Measurements from ENCODE around the gene DOCK3. TPM values are rescaled to one million over a fixed set of nuclear protein-coding genes. Genes with fewer than 3 reads are reported as not detected.
A peak's percentile ranks its signal among the peaks of the same experiment; 100 is the strongest.
"Not testable (repeated sequence)": the region's sequence is repeated elsewhere in the genome, so short reads cannot be mapped to it uniquely, and the experiment has no call there.

DOCK3 gene
- total and polyA plus RNA-seq, 2 donors: 0.66 to 1.7 TPM

DNA sequence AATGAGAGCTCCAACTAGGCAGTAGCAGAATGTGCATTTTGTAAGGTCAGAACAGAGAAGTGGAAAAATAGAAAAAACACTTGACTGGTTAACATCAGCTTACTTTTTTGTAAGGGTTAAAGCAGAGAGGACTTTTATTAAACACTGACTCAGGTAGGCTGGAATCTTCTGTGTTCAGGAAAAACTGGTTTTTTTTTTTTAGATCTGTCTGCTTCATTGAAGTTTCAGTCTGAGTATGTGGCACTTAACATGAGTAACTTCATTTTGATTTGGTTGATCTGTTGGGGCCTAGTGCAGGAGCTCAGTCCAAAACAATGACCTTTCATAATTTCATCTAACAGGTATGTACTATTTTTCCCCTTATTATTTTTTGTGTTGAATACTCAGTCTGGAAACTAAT lies 141.1 kb downstream of the DOCK3 start:
- Histone ChIP-seq H3K4me1 (ENCODE audit: insufficient read depth) (no peaks in the 10 kb centered on the region), H3K36me3 (ENCODE audit: insufficient read depth) (no peaks in the 10 kb centered on the region), H3K27ac (ENCODE audit: low read depth) (no peak overlapping the region), H3K4me3 (ENCODE audit: low read depth, low read length) (no peak overlapping the region)
- peak; percentile 18 for DNase-seq (ENCODE audit: extremely low spot score)

DNA sequence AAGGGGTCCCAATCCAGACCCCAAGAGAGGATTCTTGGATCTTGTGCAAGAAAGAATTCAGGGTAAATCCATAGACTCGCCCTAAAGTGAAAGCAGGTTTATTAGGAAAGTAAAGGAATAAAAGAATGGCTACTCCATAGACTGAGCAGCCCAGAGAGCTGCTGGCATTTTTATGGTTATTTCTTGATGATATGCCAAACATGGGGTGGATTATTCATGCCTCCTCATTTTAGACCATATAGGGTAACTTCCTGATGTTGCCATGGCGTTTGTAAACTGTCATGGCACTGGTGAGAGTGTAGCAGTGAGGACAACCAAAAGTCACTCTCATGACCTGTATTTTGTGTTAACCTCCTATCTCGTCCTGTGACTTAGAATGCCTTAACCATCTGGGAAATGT lies 142.2 kb downstream of the DOCK3 start:
- no peak for DNase-seq (ENCODE audit: extremely low spot score)
- H3K27ac ChIP-seq (ENCODE audit: low read depth): no peak overlapping the region
- no peaks in the 10 kb centered on the region for H3K36me3 ChIP-seq (ENCODE audit: insufficient read depth)
- 38% methylated on average over 3 of the region's 3 CpGs for WGBS
- H3K4me3 ChIP-seq (ENCODE audit: low read depth, low read length): no peak overlapping the region
- H3K4me1 ChIP-seq (ENCODE audit: insufficient read depth): no peaks in the 10 kb centered on the region

DNA sequence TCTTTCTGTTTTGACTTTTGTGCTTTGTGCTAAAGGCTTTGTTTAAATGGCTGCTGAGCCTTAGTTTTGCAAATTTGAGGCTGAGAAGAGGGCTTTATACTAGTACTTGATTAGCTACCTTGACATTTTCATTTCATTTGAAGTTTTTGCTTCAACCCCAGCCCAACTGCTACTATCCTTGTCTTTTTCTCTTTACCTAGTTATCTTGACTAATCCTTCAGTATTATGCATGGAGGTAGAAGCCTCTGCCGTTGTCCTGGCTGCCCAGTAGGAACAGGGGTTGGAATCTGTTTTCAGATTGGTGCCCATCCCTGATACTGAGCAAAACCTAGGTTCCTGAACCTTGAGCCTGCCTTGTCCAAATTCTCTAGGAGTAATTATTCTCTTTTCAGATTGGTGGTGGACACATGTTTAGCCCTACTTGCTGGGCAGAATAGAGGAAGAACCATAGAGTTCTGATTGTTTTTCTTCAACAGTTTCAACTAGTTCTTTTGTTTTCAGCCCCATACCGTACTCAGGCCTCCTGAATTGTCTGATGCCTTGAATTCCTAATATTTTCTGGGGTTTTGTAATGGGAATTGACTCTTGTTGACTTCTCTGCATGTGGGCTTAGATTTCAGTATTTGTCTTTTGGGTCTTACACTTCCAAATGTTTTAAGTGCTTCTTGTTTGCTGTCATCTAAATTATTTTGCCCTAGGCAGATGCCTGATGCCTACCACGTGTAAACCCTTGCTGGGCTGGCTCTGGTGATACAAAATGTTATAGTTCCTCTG lies 143.2 kb downstream of the DOCK3 start:
- Histone ChIP-seq H3K4me3 (ENCODE audit: low read depth, low read length) (no peak overlapping the region), H3K27ac (ENCODE audit: low read depth) (no peak overlapping the region), H3K36me3 (ENCODE audit: insufficient read depth) (no peaks in the 10 kb centered on the region), H3K4me1 (ENCODE audit: insufficient read depth) (no peaks in the 10 kb centered on the region)
- DNase-seq (ENCODE audit: extremely low spot score): no peak
- 36% methylated on average over 3 of the region's 3 CpGs for WGBS

DNA sequence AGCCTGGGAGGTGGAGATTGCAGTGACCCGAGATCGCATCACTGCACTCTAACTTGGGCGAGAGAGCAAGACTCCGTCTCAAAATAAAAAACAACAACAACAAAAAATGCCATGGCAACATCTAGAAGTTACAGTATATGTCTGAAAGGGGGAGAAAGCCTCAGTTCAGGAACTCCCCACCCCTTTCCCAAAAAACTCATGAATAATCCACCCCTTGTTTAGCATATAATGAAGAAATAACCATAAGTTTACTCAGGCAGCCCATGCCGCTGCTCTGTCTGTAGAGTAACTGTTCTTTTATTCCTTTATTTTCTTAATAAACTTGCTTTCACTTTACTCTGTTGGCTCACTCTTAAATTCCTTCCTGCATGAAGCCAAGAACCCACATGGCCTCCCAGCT lies 145.2 kb downstream of the DOCK3 start:
- WGBS: 93% methylated on average over 5 of the region's 5 CpGs
- no peak overlapping the region for H3K27ac ChIP-seq (ENCODE audit: low read depth)

DNA sequence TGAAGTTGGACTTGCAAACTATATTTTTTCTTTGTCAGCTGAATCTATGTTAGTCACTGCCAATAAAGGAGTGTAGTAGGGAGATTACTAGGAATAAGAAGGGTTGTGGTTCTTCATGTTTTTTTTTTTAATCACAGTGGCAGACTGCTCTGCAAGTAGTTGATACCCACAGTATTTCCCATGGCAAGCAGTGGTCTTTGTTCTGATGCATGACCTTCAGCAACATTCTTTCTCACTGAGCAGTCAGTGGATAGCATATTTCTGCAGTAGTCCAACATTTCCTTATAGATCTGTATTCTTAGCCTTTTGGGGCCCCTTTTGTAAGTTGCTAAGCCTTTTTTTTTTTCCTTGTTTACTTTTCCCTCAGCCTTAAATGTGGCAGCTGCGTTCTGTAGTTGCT lies 151.1 kb downstream of the DOCK3 start:
- no peak overlapping the region for H3K4me3 ChIP-seq (ENCODE audit: low read depth, low read length)
- no peaks in the 10 kb centered on the region for H3K36me3 ChIP-seq (ENCODE audit: insufficient read depth)
- no peaks in the 10 kb centered on the region for H3K4me1 ChIP-seq (ENCODE audit: insufficient read depth)
- 46% methylated on average over 1 of the region's 1 CpG for WGBS
- no peak for DNase-seq (ENCODE audit: extremely low spot score)
- H3K27ac ChIP-seq (ENCODE audit: low read depth): no peak overlapping the region

More for the DNA sequence above, 145.2 kb downstream of the DOCK3 start:
- no peak for DNase-seq (ENCODE audit: extremely low spot score)
- Histone ChIP-seq H3K36me3 (ENCODE audit: insufficient read depth) (no peaks in the 10 kb centered on the region), H3K4me3 (ENCODE audit: low read depth, low read length) (no peak overlapping the region), H3K4me1 (ENCODE audit: insufficient read depth) (no peaks in the 10 kb centered on the region)

DNA sequence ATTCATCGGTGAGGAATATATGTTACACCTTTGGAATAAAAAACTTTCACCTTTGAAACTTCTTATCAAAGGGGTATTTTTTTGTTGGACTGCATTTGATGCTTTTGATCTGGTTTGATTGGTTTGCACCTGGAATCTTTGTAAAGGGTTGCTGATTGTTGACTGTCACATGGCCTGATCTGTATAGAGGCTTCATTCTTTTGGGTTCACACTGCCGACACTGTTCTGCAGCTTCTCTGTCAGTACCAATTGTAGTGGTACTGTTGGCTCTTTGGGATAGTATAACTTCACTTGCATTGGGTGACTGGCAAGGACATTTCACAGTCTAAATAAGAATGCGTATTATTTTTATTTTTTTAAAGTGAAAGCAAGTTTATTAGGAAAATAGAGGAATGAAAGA lies 155.7 kb downstream of the DOCK3 start:
- no peak overlapping the region for H3K27ac ChIP-seq (ENCODE audit: low read depth)
- no peak for DNase-seq (ENCODE audit: extremely low spot score)
- H3K36me3 ChIP-seq (ENCODE audit: insufficient read depth): no peaks in the 10 kb centered on the region
- H3K4me1 ChIP-seq (ENCODE audit: insufficient read depth): no peaks in the 10 kb centered on the region
- WGBS: 88% methylated on average over 3 of the region's 3 CpGs
- no peak overlapping the region for H3K4me3 ChIP-seq (ENCODE audit: low read depth, low read length)

DNA sequence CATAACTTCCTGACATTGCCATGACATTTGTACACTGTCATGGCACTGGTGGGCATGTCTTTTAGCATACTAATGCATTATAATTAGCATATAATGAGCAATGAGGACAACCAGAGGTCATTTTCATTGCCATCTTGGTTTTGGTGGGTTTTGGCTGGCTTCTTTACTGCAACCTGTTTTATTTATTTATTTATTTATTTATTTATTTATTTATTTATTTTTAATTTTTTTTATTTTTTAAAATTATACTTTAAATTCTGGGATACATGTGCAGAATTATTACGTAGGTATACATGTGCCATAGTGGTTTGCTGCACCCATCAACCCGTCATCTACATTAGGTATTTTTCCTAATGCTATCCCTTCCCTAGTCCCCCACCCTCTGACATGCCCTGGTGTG lies 156.3 kb downstream of the DOCK3 start:
- not testable (repeated sequence) for DNase-seq (ENCODE audit: extremely low spot score); H3K4me3 ChIP-seq (ENCODE audit: low read depth, low read length); H3K27ac ChIP-seq (ENCODE audit: low read depth); H3K4me1 ChIP-seq (ENCODE audit: insufficient read depth); H3K36me3 ChIP-seq (ENCODE audit: insufficient read depth)
- WGBS: 94% methylated on average over 2 of the region's 2 CpGs

DNA sequence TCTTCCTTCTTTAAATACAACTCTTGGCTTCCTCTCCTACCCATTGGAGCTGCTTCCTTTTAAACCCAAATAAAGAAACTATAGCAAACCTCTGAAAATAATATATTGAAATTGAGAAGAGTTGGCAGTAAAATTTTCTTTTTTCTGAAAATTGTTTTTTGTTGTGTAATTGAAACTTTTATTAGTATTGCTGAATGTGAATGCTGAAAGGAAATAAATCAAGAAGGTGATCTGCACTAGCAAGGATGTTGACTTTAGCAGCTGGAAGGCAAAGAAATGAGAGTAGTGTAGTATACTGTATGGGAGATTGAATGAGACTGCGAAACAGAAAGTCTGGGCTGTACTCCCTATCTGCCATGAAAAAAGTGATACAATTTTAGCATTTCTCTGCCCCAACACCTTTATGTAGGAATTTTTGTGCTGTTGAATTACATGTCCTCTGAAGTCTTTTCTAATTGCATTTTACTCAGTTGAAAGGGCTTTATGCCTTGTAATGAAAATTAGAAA lies 166.3 kb downstream of the DOCK3 start:
- H3K27ac ChIP-seq (ENCODE audit: low read depth): no peak overlapping the region
- 89% methylated on average over 1 of the region's 1 CpG for WGBS
- H3K4me1 ChIP-seq (ENCODE audit: insufficient read depth): no peaks in the 10 kb centered on the region
- H3K4me3 ChIP-seq (ENCODE audit: low read depth, low read length): no peak overlapping the region
- DNase-seq (ENCODE audit: extremely low spot score): no peak
- no peaks in the 10 kb centered on the region for H3K36me3 ChIP-seq (ENCODE audit: insufficient read depth)

DNA sequence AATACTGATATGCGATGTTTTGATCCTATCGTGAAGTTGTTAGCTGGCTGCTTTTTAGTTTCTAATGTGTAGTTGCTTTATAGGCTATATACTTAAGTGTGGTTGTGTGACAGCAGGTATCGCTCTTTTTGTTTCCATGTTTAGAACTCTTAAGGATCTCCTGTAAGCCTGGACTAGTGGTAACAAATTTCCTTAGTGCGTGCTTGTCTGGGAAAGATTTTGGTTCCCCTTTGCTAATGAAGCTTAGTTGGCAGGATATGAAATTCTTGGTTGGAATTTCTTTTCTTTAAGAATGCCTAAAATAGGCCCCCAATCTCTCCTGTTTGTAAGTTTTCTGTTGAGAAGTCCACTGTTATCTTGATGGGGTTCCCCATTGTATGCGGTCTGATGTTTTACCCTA lies 173.6 kb downstream of the DOCK3 start:
- 96% methylated on average over 5 of the region's 5 CpGs for whole genome bisulfite sequencing
- no peak for DNase-seq (ENCODE audit: extremely low spot score)
- no peaks in the 10 kb centered on the region for H3K36me3 ChIP-seq (ENCODE audit: insufficient read depth)
- H3K4me3 ChIP-seq (ENCODE audit: low read depth, low read length): no peak overlapping the region
- no peaks in the 10 kb centered on the region for H3K4me1 ChIP-seq (ENCODE audit: insufficient read depth)
- no peak overlapping the region for H3K27ac ChIP-seq (ENCODE audit: low read depth)

DNA sequence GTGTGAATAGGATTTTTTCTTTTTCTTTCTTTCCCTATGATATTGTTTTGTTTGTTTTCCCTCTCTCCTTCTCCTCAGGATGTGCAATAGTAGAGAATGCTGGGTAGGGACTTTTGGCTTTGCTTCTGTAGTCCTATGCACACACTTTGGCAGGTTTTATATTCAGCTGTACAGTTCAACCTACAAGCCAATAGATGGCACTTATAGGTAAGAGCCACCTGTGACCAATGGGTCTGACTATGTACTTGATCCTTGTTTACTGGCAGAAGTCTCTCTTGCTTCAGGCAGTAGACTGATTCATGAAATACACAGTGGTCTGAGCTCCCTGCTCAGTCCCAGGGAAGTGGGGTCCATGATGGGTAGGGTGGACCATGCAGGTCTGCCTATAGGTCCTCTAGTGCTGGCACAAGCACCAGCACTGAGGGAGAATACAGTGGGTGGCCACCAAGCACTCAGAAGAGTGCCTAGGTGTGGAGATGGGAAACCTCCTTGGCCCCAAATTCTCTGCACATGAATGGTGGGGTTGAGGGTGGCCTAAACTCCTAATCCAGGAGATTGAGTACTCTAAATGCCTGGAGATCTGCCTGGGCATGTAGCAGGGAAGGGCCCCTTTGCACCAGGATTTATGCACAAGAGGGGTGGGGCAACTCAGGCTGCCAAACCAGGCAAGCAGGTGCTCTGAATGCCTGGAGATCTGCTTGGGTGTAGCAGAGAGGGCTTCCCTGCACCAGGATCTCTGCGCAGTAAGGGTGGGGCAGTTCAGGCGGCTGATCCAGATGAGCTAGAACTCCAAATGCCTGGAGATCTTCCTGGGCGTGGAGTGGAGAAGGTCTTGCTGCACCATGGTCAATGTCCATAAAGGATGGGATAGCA lies 176.1 kb downstream of the DOCK3 start:
- no peak for DNase-seq (ENCODE audit: extremely low spot score)
- H3K4me3 ChIP-seq (ENCODE audit: low read depth, low read length): no peak overlapping the region
- no peak overlapping the region for H3K27ac ChIP-seq (ENCODE audit: low read depth)
- no peaks in the 10 kb centered on the region for H3K4me1 ChIP-seq (ENCODE audit: insufficient read depth)
- 86% methylated on average over 3 of the region's 3 CpGs for WGBS
- no peaks in the 10 kb centered on the region for H3K36me3 ChIP-seq (ENCODE audit: insufficient read depth)

DNA sequence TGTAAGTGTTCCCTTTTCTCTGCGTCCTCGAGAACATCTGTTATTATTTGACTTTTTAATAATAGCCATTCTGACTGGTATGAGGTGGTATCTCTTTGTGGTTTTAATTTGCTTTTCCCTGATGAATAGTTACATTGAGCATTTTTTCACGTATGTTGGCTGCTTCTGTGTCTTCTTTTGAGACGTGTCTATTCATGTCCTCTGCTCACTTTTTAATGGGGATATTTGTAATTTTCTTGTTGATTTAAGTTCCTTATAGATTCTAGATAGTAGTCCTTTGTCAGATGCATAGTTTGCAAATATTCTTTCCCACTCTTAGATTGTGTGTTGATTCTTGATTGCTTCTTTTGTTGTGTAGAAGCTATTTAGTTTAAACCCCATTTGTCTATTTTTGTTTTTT lies 179.2 kb downstream of the DOCK3 start:
- no peak overlapping the region for H3K4me3 ChIP-seq (ENCODE audit: low read depth, low read length)
- WGBS: 81% methylated on average over 4 of the region's 4 CpGs
- H3K4me1 ChIP-seq (ENCODE audit: insufficient read depth): no peaks in the 10 kb centered on the region
- H3K27ac ChIP-seq (ENCODE audit: low read depth): no peak overlapping the region
- no peaks in the 10 kb centered on the region for H3K36me3 ChIP-seq (ENCODE audit: insufficient read depth)
- DNase-seq (ENCODE audit: extremely low spot score): no peak

DNA sequence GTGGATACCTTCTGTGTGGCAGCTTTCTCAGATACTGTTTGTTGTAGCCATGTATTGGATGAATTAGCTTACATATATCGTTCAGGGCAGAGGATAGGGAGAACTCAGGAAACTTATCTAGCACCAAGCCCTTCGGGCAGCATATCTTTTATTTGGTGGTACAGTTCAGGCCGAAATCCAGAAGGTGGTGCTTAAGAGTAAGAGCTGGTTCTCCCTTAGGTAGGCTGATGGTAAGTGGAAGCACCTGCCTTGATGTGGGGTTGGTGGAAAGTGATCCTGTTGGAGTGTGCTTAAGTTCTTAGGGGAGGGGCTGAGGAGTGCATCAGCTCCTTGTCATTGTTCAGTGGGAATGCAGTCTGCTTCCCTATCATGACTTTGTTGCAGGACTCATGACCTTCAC lies 187.5 kb downstream of the DOCK3 start:
- Histone ChIP-seq H3K4me3 (ENCODE audit: low read depth, low read length) (no peak overlapping the region), H3K36me3 (ENCODE audit: insufficient read depth) (no peaks in the 10 kb centered on the region), H3K4me1 (ENCODE audit: insufficient read depth) (no peaks in the 10 kb centered on the region), H3K27ac (ENCODE audit: low read depth) (no peak overlapping the region)
- WGBS: 72% methylated on average over 3 of the region's 3 CpGs
- DNase-seq (ENCODE audit: extremely low spot score): no peak

DNA sequence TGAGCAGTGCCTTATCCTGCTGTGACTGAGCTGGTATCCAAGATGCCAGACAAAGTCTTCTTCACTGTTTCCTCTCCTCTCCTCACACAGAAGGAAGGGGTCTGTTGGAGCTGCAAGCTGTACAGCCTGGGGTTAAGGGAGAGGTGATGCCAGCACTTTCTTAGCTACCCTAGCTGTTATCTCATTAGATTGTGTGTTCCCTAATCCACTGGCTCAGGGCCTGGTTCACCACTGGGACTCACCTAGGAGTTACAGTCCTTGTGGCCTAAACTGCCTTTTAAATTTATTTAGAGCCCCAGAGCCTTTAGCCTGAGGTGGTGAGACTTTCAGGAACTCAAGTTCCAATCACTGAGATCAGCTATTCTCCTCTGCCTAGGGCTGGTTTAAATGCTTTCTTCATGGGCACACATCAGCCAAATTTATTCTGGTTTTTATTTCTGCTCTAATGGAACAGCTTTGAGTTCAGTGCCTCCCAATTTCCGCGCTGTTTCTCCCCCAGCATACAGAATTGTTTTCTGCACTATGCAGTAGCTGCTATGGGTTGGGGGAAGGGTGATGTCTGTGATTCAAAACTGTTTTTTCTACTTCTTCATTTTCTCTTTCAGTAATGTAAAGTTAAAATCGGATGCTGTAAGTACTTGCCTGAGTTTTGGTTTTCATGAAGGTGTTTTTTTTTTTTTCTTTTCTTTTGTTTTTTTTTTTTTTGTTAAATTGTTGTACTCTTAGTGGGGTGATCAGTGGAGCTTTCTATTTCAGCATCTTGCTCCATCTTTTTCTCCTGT lies 198.8 kb downstream of the DOCK3 start:
- Histone ChIP-seq H3K27ac (ENCODE audit: low read depth) (no peak overlapping the region), H3K4me3 (ENCODE audit: low read depth, low read length) (no peak overlapping the region), H3K36me3 (ENCODE audit: insufficient read depth) (no peaks in the 10 kb centered on the region), H3K4me1 (ENCODE audit: insufficient read depth) (no peaks in the 10 kb centered on the region)
- 81% methylated on average over 3 of the region's 3 CpGs for WGBS
- no peak for DNase-seq (ENCODE audit: extremely low spot score)

Data from urinary bladder (tissue), 4 donors.